GM18519 (cell line): ENCODE data around the gene REEP3.
"Not testable (repeated sequence)": the region's sequence is repeated elsewhere in the genome, so short reads cannot be mapped to it uniquely, and the experiment has no call there.

ENCODE experiments used
- ATAC-seq: cut with Tn5 transposase; IDR thresholded peaks from one replicate; pipeline ENCODE4 v1.9.1; 2021; ENCODE audit warnings: mild to moderate bottlenecking, moderate library complexity; ENCODE audit not compliant: unreplicated experiment, low FRiP score

REEP3 gene

GRCh38 chr10:63544418-63544817 is 23.2 kb downstream of the REEP3 start:
- no peak for ATAC-seq

GRCh38 chr10:63547628-63548360 is 26.6 kb downstream of the REEP3 start:
- ATAC-seq: no peak

- ATAC-seq: no peak
These were observed 27.7 kb downstream of the REEP3 start for GRCh38 chr10:63548860-63549259.

- ATAC-seq: no peak
These were observed 28.6 kb downstream of the REEP3 start for GRCh38 chr10:63549810-63550209.

GRCh38 chr10:63553031-63553430 is 31.8 kb downstream of the REEP3 start:
- ATAC-seq: no peak

DNA sequence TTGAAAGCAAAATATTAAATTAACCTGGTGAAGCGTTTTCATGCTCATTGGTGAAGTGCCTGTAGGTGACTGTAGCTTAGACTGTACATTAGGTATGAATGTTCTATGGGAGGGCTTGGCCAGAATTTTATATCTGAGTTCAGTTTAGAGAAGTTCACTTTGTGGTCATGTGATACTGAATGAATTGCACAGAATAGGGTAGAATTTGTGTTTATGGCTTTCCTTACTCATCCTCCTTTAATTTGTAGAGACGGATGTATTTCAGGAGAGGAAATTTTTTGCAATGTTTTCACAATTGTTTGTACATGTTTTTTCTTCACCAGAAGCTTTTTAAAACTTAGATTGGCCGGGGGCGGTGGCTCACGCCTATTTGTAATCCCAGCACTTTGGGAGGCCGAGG is 32.3 kb downstream of the REEP3 start:
- ATAC-seq: no peak

GRCh38 chr10:63554657-63555056 is 33.5 kb downstream of the REEP3 start:
- ATAC-seq: peak; percentile 79

DNA sequence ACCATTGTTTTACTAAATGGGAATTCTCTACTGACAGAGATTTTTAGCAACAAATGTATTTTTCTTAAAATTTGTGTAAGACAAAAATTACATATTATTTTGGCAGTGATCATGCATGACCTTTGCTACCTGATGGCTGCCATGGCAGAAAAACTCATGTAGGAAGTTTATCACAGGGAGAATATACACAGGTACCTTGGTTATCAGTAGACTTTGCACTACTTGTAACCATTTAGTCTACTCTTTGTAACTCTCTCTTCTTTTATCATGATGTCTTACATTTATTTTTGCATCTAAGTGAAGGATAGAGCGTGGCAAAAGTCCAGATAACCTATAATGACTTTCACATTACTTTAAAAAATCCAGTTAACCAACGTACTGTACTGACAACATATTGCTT is 34.1 kb downstream of the REEP3 start:
- ATAC-seq: no peak

DNA sequence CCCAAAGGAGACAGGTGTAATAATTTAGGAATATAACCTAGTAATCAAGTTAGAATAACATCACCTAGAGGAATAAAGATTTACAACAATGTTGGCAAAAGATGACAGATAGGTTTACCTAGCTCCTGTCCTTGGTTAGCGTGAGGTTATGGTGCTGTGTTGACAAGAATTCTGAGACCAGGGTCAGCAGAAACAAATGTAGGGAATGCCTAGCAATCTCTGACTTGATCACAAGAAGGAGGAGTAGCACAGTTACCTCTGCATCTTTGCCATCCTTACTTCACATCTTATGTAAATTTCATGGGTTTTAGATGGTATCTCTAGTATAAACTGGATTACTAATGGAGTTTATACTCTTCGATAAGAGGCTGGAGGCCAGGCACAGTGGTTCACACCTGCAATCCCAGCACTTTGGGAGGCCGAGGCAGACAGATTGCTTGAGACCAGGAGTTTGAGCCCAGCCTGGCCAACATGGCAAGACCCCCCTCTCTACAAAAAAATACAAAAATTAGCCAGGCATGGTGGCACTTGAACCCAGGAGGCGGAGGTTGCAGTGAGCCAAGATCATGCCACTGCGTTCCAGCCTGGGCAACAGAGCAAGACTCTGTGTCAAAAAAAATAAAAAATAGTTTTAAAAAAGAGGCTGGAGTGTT is 37.1 kb downstream of the REEP3 start:
- no peak for ATAC-seq

GRCh38 chr10:63561341-63561740 is 40.1 kb downstream of the REEP3 start:
- no peak for ATAC-seq

DNA sequence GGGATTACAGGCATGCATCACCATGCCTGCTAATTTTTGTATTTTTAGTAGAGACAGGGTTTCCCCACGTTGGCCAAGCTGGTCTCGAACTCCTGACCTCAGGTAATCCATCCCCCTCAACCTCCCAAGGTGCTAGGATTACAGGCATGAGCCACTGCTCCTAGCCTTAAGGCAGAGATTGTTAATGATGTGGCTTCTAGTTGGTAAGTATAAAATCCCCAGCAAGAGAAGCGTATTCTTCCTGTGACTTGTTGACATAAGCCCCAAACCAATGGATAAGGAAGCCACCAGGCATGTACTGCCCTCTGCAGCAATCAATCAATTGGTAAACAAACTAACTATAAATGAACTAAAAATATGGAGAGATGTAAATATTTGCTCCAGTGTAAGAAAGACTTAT is 41.2 kb downstream of the REEP3 start:
- ATAC-seq: no peak

DNA sequence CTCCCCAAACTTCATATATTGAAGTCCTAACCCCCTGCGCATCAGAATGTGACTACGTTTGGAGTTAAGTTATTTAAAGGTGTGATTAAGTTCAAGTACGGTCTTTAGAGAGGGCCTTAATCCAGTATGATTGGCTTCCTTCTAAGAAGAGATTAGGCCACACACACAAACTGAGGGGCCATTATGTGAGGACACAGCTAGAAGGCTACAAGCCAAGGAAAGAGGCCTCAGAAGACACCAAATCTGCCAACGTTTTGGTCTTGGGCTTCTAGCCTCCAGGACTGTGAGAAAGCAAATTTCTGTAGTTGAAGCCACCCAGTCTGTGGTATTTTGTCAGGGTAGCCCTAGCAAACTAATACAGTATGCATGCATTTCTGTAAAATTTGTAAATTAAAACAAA is 41.7 kb downstream of the REEP3 start:
- no peak for ATAC-seq

DNA sequence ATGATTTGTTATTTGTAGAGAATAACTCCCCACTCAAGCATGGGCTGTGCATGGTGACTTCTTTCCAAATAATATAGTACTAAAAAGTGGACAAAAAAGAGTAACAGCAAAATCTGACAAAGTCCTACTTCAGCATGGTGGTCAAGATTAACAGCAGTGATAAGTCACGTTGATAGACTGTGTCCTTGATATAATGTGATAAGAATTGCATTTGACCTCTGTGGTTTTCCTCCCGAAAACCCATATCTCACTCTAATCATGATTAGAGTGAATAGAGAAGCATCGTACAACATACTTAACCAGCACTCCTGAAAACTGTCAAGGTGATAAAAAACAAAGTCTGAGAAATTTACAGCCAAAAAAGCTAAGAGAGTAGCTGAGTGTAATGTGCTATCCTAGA is 42.4 kb downstream of the REEP3 start:
- no peak for ATAC-seq

DNA sequence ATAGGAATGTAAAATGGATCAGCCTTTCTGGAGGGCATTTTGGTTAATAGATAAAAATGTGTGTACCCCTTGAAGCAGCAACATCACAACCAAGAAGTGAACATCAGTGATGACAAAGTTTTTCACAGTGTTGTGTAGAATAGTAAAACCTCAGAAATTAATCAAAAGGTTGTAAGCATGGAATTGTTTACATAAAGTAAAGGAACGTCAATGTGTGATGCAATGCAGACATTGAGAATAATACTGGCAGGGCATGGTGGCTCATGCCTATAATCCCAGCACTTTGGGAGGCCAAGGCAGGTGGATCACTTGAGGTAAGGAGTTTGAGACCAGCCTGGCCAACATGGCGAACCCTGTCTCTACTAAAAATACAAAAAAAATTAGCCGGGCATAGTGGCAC is 43.5 kb downstream of the REEP3 start:
- not testable (repeated sequence) for ATAC-seq

DNA sequence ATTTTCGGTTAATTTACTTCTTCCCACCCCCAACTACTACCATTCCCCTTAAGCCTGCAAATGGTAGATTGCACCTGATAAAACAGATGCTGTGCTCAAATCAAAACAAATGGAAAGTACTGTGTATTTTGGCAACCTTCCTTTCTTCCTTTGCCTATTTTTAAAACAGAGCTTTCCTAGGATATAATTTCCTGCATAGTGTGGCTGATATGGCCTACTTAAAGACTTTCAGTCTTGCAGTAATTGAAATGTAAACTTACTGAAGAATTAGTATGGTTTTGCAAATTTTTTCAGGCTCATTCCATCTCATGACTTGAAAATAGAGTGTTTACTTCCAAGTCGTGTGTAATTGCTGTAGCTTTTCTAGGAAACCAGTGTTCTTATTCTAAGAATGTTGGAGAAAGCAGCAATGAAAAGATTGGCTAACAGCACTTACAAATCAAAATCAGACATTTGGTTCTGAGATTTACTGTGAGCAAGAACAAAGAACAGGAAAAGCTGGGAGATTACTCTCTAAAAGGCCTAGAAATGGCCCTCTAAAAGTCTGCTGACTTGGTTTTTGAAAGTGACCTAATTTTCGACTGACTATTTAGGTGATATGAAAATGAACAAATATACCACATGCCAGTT is 52.0 kb downstream of the REEP3 start:
- no peak for ATAC-seq

- ATAC-seq: no peak
These were observed 52.8 kb downstream of the REEP3 start for GRCh38 chr10:63574011-63574410.

- ATAC-seq: no peak
These were observed 55.3 kb downstream of the REEP3 start for GRCh38 chr10:63576501-63576900.

DNA sequence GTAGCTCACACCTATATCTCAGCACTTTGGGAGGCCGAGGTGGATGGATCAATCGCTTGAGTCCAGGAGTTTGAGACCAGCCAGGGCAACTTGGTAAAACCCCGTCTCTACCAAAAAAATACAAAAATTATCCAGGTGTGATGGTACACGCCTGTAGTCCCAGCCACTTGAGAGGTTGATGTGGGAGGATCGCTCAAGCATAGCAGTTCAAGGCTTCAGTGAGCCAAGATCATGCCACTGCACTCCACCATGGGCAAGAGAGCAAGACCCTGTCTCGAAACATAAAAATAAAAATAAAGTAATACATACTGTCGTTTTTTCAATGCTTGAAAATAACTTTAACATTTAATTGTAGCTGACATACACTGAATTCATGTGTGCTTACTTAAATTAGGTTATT is 57.3 kb downstream of the REEP3 start:
- no peak for ATAC-seq

- ATAC-seq: no peak
These were observed 58.3 kb downstream of the REEP3 start for GRCh38 chr10:63579371-63580014.

- no peak for ATAC-seq
These were observed 61.5 kb downstream of the REEP3 start for GRCh38 chr10:63582690-63583089.

GRCh38 chr10:63583397-63583796 is 62.2 kb downstream of the REEP3 start:
- no peak for ATAC-seq
